MM.1S (cell line): Measurements from ENCODE around the gene SEPTIN8.

Experiments used
- DNase-seq: peaks from one replicate; pipeline ENCODE4 v3.0.0-alpha.2; 2015
- H2AFZ ChIP-seq: fragments of 300-600 bp; sonication (generic); 2 replicates; pipeline ENCODE4 v1.6.0; 2016; ENCODE audit warnings: antibody characterized with exemption, low read length
- H3F3A ChIP-seq: fragments of 300-600 bp; sonication (generic); 2 replicates; pipeline ENCODE4 v1.6.1; 2016; ENCODE audit warnings: mild to moderate bottlenecking, antibody characterized with exemption, low read length, moderate library complexity, mixed read lengths; ENCODE audit not compliant: insufficient read depth
- H3K27ac ChIP-seq: fragments of 300-600 bp; sonication (generic); 2 replicates; pipeline ENCODE4 v1.5.1; 2016; ENCODE audit warnings: mild to moderate bottlenecking, low read length
- H3K27me3 ChIP-seq: fragments of 300-600 bp; sonication (generic); replicated peaks from 2 replicates; pipeline ENCODE4 v1.6.0; 2016; ENCODE audit warnings: low read length; ENCODE audit not compliant: insufficient read depth
- H3K36me3 ChIP-seq: fragments of 300-600 bp; sonication (generic); replicated peaks from 2 replicates; pipeline ENCODE4 v1.6.1; 2016; ENCODE audit warnings: mild to moderate bottlenecking, low read length, mixed read lengths; ENCODE audit not compliant: insufficient read depth
- H3K4me1 ChIP-seq: fragments of 300-600 bp; sonication (generic); 2 replicates; pipeline ENCODE4 v1.6.1; 2016; ENCODE audit warnings: low read length, mixed read lengths
- H3K4me2 ChIP-seq: fragments of 300-600 bp; sonication (generic); 2 replicates; pipeline ENCODE4 v1.6.0; 2016; ENCODE audit warnings: low read depth, low read length
- H3K4me3 ChIP-seq: fragments of 300-600 bp; sonication (generic); 2 replicates; pipeline ENCODE4 v1.5.1; 2016; ENCODE audit warnings: low read length, mixed read lengths
- H3K79me2 ChIP-seq: fragments of 300-600 bp; sonication (generic); 2 replicates; pipeline ENCODE4 v1.6.1; 2016; ENCODE audit warnings: mixed run types, low read length, mixed read lengths
- H3K9ac ChIP-seq: fragments of 300-600 bp; sonication (generic); 2 replicates; pipeline ENCODE4 v1.6.1; 2016; ENCODE audit warnings: low read length, mixed read lengths
- H3K9me2 ChIP-seq: fragments of 300-600 bp; sonication (generic); replicated peaks from 2 replicates; pipeline ENCODE4 v1.6.1; 2016; ENCODE audit warnings: mild to moderate bottlenecking, low read length, mixed read lengths; ENCODE audit not compliant: insufficient read depth
- H3K9me3 ChIP-seq: fragments of 300-600 bp; sonication (generic); replicated peaks from 2 replicates; pipeline ENCODE4 v1.6.1; 2016; ENCODE audit warnings: mild to moderate bottlenecking, low read length, mixed read lengths; ENCODE audit not compliant: insufficient read depth
- H4K20me1 ChIP-seq: fragments of 300-600 bp; sonication (generic); 2 replicates; pipeline ENCODE4 v1.6.1; 2016; ENCODE audit warnings: mild to moderate bottlenecking, low read length, moderate library complexity, mixed read lengths; ENCODE audit not compliant: insufficient read depth
- CTCF ChIP-seq: fragments of 300-600 bp; sonication (generic); IDR thresholded peaks from 2 replicates; pipeline ENCODE4 v1.5.1; 2016; ENCODE audit warnings: antibody characterized with exemption, low read length, mixed read lengths
- EZH2 ChIP-seq: fragments of 300-600 bp; sonication (generic); optimal IDR thresholded peaks from 2 replicates; pipeline ENCODE3; 2017; ENCODE audit warnings: low read depth, mild to moderate bottlenecking, antibody characterized with exemption, low read length, mixed read lengths
- EZH2phosphoT487 ChIP-seq: fragments of 300-600 bp; sonication (generic); IDR thresholded peaks from 2 replicates; pipeline ENCODE4 v1.6.1; 2018; ENCODE audit warnings: antibody characterized with exemption, low read length

Gene SEPTIN8

GRCh38 chr5:132802044-132802684 lies 25.1 kb upstream of the SEPTIN8 start:
- H3K4me2 ChIP-seq = no peak overlapping the region
- H3K9me3 ChIP-seq = no peaks in the 10 kb centered on the region
- H3K4me1 ChIP-seq = no peaks in the 10 kb centered on the region
- H3F3A ChIP-seq = no peaks in the 10 kb centered on the region
- no peaks in the 10 kb centered on the region for H4K20me1 ChIP-seq
- no peak for TF ChIP-seq EZH2
- no peak for TF ChIP-seq EZH2phosphoT487
- no peak for TF ChIP-seq CTCF
- H3K9ac ChIP-seq = no peak overlapping the region
- H3K79me2 ChIP-seq = no peaks in the 10 kb centered on the region
- H3K4me3 ChIP-seq = no peak overlapping the region
- no peak overlapping the region for H3K27ac ChIP-seq
- no peak overlapping the region for H2AFZ ChIP-seq
- H3K27me3 ChIP-seq = no peaks in the 10 kb centered on the region
- no peak for DNase-seq
- H3K9me2 ChIP-seq = no peaks in the 10 kb centered on the region
- no peaks in the 10 kb centered on the region for H3K36me3 ChIP-seq

- Histone ChIP-seq H3K36me3 (no peaks in the 10 kb centered on the region), H4K20me1 (no peaks in the 10 kb centered on the region), H3K4me2 (no peak overlapping the region), H3K27me3 (no peaks in the 10 kb centered on the region), H3K9me3 (no peaks in the 10 kb centered on the region), H3K27ac (no peak overlapping the region), H3K9ac (no peak overlapping the region), H3K4me1 (no peaks in the 10 kb centered on the region), H3F3A (no peaks in the 10 kb centered on the region), H3K9me2 (no peaks in the 10 kb centered on the region), H2AFZ (no peak overlapping the region), H3K4me3 (no peak overlapping the region), H3K79me2 (no peaks in the 10 kb centered on the region)
- DNase-seq = no peak
- TF ChIP-seq EZH2phosphoT487 = no peak
- no peak for TF ChIP-seq CTCF
- TF ChIP-seq EZH2 = no peak
Observed at GRCh38 chr5:132800545-132800944, 23.5 kb upstream of the SEPTIN8 start.

- no peaks in the 10 kb centered on the region for H3K27me3 ChIP-seq
Observed at GRCh38 chr5:132799392-132799791, 22.4 kb upstream of the SEPTIN8 start.

More at GRCh38 chr5:132799392-132799791, 22.4 kb upstream of the SEPTIN8 start:
- H3K4me3 ChIP-seq = no peak overlapping the region
- no peaks in the 10 kb centered on the region for H3K79me2 ChIP-seq
- H3K36me3 ChIP-seq = no peaks in the 10 kb centered on the region
- H3F3A ChIP-seq = no peaks in the 10 kb centered on the region
- H3K27ac ChIP-seq = no peak overlapping the region
- TF ChIP-seq EZH2phosphoT487 (no peak), EZH2 (no peak), CTCF (no peak)
- H4K20me1 ChIP-seq = no peaks in the 10 kb centered on the region
- no peaks in the 10 kb centered on the region for H3K4me1 ChIP-seq
- no peaks in the 10 kb centered on the region for H3K9me2 ChIP-seq
- no peak for DNase-seq
- H3K9ac ChIP-seq = no peak overlapping the region
- H3K9me3 ChIP-seq = no peaks in the 10 kb centered on the region
- no peak overlapping the region for H2AFZ ChIP-seq
- H3K4me2 ChIP-seq = no peak overlapping the region
